HEK293 (cell line): ENCODE results near the gene EEF1AKMT2.

ENCODE experiments used
- KLF9 ChIP-seq: fragments of 450-650 bp; formaldehyde crosslinking; IDR thresholded peaks from 2 replicates; pipeline ENCODE4 v1.5.1; 2016; ENCODE audit warnings: missing biosample characterization, missing genetic modification characterization, low read depth
- TCF7L2 ChIP-seq: IDR thresholded peaks from 2 replicates; pipeline ENCODE4 v1.6.1; 2011; ENCODE audit warnings: low read depth, mild to moderate bottlenecking, inconsistent platforms, low read length, moderate library complexity, borderline replicate concordance
- ZBTB1 ChIP-seq: fragments of 450-650 bp; formaldehyde crosslinking; IDR thresholded peaks from 2 replicates; pipeline ENCODE4 v1.5.1; 2016; ENCODE audit warnings: missing biosample characterization, missing genetic modification characterization
- ZBTB8A ChIP-seq: fragments of 450-650 bp; formaldehyde crosslinking; IDR thresholded peaks from 2 replicates; pipeline ENCODE4 v1.5.1; 2016; ENCODE audit warnings: missing biosample characterization, missing genetic modification characterization
- ZNF777 ChIP-seq: fragments of 450-650 bp; formaldehyde crosslinking; IDR thresholded peaks from 2 replicates; pipeline ENCODE4 v1.5.1; 2017; ENCODE audit warnings: missing biosample characterization, missing genetic modification characterization, borderline replicate concordance
- ZSCAN30 ChIP-seq: fragments of 450-650 bp; IDR thresholded peaks from 2 replicates; pipeline ENCODE4 v1.5.1; 2018; ENCODE audit warnings: missing biosample characterization, mild to moderate bottlenecking, missing genetic modification characterization, moderate library complexity
- TF ChIP-seq, protein P1 (sequence below): fragments of 450-650 bp; formaldehyde crosslinking; IDR thresholded peaks from 2 replicates; pipeline ENCODE4 v1.5.1; 2016; ENCODE audit warnings: missing biosample characterization, missing genetic modification characterization

DNA sequence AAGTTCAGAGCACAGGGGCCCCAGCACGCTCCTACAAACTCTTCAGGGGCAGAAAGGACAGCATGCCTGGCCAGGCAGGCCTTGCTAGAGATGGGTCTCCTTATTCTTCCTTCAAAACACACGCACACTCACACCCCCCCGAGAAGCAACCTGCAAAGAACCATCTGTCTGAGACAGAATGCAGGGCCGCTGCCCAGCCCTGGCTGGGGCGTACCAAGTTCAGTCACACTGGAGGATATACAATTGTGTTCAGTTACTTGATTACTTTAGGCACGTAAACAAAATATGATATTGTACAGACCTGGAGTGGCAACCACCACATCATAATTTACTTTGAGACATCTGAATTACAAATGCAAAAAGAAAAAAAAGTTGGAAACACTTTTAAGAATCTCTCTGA, 53.2 kb downstream of the EEF1AKMT2 start:
- TF ChIP-seq ZNF777 (tag by site-specific recombination) (no peak), ZBTB1 (tag by site-specific recombination) (no peak), ZSCAN30 (tag by site-specific recombination) (no peak), ZBTB8A (tag by site-specific recombination) (no peak), TCF7L2 (no peak), KLF9 (tag by site-specific recombination) (no peak)
- TF ChIP-seq, protein P1, sequence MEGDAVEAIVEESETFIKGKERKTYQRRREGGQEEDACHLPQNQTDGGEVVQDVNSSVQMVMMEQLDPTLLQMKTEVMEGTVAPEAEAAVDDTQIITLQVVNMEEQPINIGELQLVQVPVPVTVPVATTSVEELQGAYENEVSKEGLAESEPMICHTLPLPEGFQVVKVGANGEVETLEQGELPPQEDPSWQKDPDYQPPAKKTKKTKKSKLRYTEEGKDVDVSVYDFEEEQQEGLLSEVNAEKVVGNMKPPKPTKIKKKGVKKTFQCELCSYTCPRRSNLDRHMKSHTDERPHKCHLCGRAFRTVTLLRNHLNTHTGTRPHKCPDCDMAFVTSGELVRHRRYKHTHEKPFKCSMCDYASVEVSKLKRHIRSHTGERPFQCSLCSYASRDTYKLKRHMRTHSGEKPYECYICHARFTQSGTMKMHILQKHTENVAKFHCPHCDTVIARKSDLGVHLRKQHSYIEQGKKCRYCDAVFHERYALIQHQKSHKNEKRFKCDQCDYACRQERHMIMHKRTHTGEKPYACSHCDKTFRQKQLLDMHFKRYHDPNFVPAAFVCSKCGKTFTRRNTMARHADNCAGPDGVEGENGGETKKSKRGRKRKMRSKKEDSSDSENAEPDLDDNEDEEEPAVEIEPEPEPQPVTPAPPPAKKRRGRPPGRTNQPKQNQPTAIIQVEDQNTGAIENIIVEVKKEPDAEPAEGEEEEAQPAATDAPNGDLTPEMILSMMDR (tag by site-specific recombination), result no peak
